GM10266 (cell line): ENCODE data around the gene RGSL1.

ENCODE experiments used
- DNase-seq: peaks from one replicate; pipeline ENCODE4 v3.0.0; 2012; ENCODE audit errors: extremely low spot score
- CTCF ChIP-seq: IDR thresholded peaks from 2 replicates; pipeline ENCODE4 v1.5.1; 2012; ENCODE audit warnings: mild to moderate bottlenecking, low read depth; ENCODE audit not compliant: control insufficient read depth, insufficient read depth; ENCODE audit errors: missing control alignments

RGSL1 gene

GRCh38 chr1:182561456-182561855 lies 111.5 kb downstream of the RGSL1 start:
- DNase-seq = no peak
- no peak for TF ChIP-seq CTCF

GRCh38 chr1:182563095-182563494 lies 113.1 kb downstream of the RGSL1 start:
- DNase-seq = no peak

GRCh38 chr1:182564406-182565004 lies 114.6 kb downstream of the RGSL1 start:
- no peak for TF ChIP-seq CTCF
- DNase-seq = no peak

More at GRCh38 chr1:182563095-182563494, 113.1 kb downstream of the RGSL1 start:
- TF ChIP-seq CTCF = no peak

- TF ChIP-seq CTCF = no peak
- DNase-seq = no peak
Measured at GRCh38 chr1:182565537-182565936, 115.6 kb downstream of the RGSL1 start.

GRCh38 chr1:182567629-182568028 lies 117.7 kb downstream of the RGSL1 start:
- no peak for TF ChIP-seq CTCF
- DNase-seq = no peak

- no peak for TF ChIP-seq CTCF
- DNase-seq = no peak
Measured at GRCh38 chr1:182568647-182569284, 118.8 kb downstream of the RGSL1 start.

GRCh38 chr1:182569939-182570610 lies 120.1 kb downstream of the RGSL1 start:
- no peak for TF ChIP-seq CTCF
- DNase-seq = no peak
